Caco-2 (cell line): ENCODE data around the gene SELENON. TPM values are rescaled to one million over a fixed set of nuclear protein-coding genes. Genes with fewer than 3 reads are reported as not detected.

Experiments
- BruUV-seq: library from RNA; stranded (reverse); fragments of 400-500 nt; replicated peaks from 2 replicates; lab custom pipeline; 2021; lab: Mats Ljungman, UMichigan
- CTCF ChIA-PET: fragments of 300-600 bp; sonication (Branson Sonifier 250); formaldehyde crosslinking; loops from one replicate; lab custom pipeline; 2022; ENCODE audit warnings: antibody characterized with exemption; lab: Charles Lee
- POLR2A ChIA-PET: fragments of 300-600 bp; sonication (Branson Sonifier 250); formaldehyde crosslinking; loops from one replicate; lab custom pipeline; 2022; ENCODE audit warnings: antibody characterized with exemption; lab: Charles Lee
- DNase-seq, 2 experiments: peaks; one replicate each; pipeline versions ENCODE4 v3.0.0 to v3.0.0-alpha.2; 2020 to 2022
- H3K27me3 ChIP-seq: replicated peaks from 2 replicates; pipeline ENCODE4 v1.6.0; 2011; ENCODE audit warnings: low read length; ENCODE audit not compliant: control insufficient read depth, insufficient read depth
- H3K36me3 ChIP-seq: 2 replicates; pipeline ENCODE4 v1.5.1; 2011; ENCODE audit warnings: low read length; ENCODE audit not compliant: control insufficient read depth, insufficient read depth
- H3K4me1 ChIP-seq: fragments of 250-450 bp; sonication (Bioruptor Pico); 2 replicates; pipeline ENCODE4 v1.5.1; 2020; ENCODE audit warnings: mild to moderate bottlenecking
- H3K4me3 ChIP-seq: 2 replicates; pipeline ENCODE4 v1.5.1; 2011; ENCODE audit warnings: low read depth, mild to moderate bottlenecking, control low read depth, low read length
- H3K9me3 ChIP-seq: fragments of 250-450 bp; sonication (Bioruptor Pico); 2 replicates; pipeline ENCODE4 v1.5.1; 2020; ENCODE audit warnings: mild to moderate bottlenecking, moderate library complexity
- H3K27ac Mint-ChIP-seq: one replicate; pipeline ENCODE4 v1.8.0; 2022; ENCODE audit warnings: mixed read lengths; ENCODE audit not compliant: unreplicated experiment
- H3K27me3 Mint-ChIP-seq: one replicate; pipeline ENCODE4 v1.8.0; 2022; ENCODE audit warnings: mixed read lengths; ENCODE audit not compliant: insufficient read depth, unreplicated experiment
- H3K36me3 Mint-ChIP-seq: one replicate; pipeline ENCODE4 v1.8.0; 2022; ENCODE audit warnings: mild to moderate bottlenecking, mixed read lengths; ENCODE audit not compliant: insufficient read depth, unreplicated experiment
- H3K4me1 Mint-ChIP-seq: one replicate; pipeline ENCODE4 v1.8.0; 2022; ENCODE audit warnings: low read depth, mixed read lengths; ENCODE audit not compliant: unreplicated experiment
- H3K4me3 Mint-ChIP-seq: one replicate; pipeline ENCODE4 v1.8.0; 2022; ENCODE audit warnings: mild to moderate bottlenecking, moderate library complexity, mixed read lengths; ENCODE audit not compliant: unreplicated experiment
- H3K9me3 Mint-ChIP-seq: one replicate; pipeline ENCODE4 v1.8.0; 2022; ENCODE audit warnings: mixed read lengths; ENCODE audit not compliant: unreplicated experiment
- CTCF ChIP-seq, 2 experiments: fragments of 200-600 bp in 1 of 2; IDR thresholded peaks; 1 replicate in 1 of 2; 2 replicates in 1 of 2; pipeline versions ENCODE4 v1.5.1 to v1.8.0; 2011 to 2022; ENCODE audit warnings: antibody characterized with exemption in 1 of 2, control low read depth in 1 of 2, inconsistent platforms in 1 of 2, low read depth in 1 of 2, low read length in 1 of 2, mild to moderate bottlenecking in 1 of 2, moderate library complexity in 1 of 2; ENCODE audit not compliant: insufficient read depth in 1 of 2, severe bottlenecking in 1 of 2, unreplicated experiment in 1 of 2
- intact Hi-C: fragments of 100-400 bp; cut with micrococcal nuclease; formaldehyde crosslinking; loops from one replicate; pipeline ENCODE4 v1.10.0; 2022; ENCODE audit not compliant: unreplicated experiment
- total RNA-seq: library from RNA; stranded (reverse); gene quantifications from 2 replicates; pipeline ENCODE4 v1.2.3, GENCODE V29; 2022

Gene SELENON
- total RNA-seq, 1 experiment from 2014 or later = 58.3 TPM

DNA sequence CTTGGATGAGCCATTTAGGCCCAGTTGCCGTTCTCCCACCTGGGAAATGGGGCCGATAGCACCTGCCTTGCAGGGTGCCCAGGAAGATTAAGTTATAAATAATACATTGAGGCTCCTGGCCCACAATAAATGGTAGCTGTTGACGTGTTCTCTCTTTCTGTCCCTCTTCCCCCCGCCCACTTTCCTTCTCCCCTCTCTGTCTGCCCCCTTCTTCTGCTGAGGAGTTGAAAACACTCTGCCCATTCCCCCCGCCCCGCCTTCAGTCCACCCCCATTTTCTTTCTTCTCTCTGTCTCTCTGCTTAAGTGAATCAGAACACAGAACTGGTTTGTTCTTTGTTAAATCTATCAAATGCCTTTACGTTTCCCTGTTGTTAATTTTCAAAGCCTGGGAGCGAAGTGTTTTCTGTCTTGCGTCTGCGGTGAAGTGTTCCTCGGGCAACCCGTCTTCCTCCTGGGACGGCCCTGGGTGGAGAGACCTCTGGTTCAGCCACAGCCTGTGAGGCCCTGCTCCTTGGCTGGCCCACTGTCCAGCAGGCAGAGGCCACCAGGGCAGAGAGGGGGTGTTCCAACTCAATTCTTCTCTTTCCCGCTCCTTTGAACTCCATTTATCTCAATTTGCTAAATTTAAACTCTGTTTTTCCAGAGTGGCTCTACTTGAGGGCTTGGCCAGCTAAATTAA, 29.3 kb upstream of the SELENON start:
- BruUV-seq = no TSS peak
- H3K4me3 Mint-ChIP-seq = no peak overlapping the region
- no peaks in the 10 kb centered on the region for H3K9me3 ChIP-seq
- H3K4me1 ChIP-seq = peaks cover 54% of the 10 kb centered on the region
- peaks cover 8% of the 10 kb centered on the region for H3K36me3 Mint-ChIP-seq
- H3K27me3 Mint-ChIP-seq = no peaks in the 10 kb centered on the region
- intact Hi-C loops = no loop called here
- H3K36me3 ChIP-seq = no peaks in the 10 kb centered on the region
- no peak overlapping the region for H3K4me3 ChIP-seq
- no peak for TF ChIP-seq CTCF (IDR thresholded peaks at IDR 0.05; ENCODE audit: insufficient read depth in 1 of 2, low read depth in 1 of 2, low read length in 1 of 2, severe bottlenecking in 1 of 2, unreplicated experiment in 1 of 2)
- no peaks in the 10 kb centered on the region for H3K27me3 ChIP-seq
- no peaks in the 10 kb centered on the region for H3K9me3 Mint-ChIP-seq
- ChIA-PET POLR2A (no interaction called here), CTCF (no interaction called here)
- H3K4me1 Mint-ChIP-seq = peaks cover 48% of the 10 kb centered on the region
- DNase-seq = no peak
- peak overlapping the region; percentile 73 for H3K27ac Mint-ChIP-seq

DNA sequence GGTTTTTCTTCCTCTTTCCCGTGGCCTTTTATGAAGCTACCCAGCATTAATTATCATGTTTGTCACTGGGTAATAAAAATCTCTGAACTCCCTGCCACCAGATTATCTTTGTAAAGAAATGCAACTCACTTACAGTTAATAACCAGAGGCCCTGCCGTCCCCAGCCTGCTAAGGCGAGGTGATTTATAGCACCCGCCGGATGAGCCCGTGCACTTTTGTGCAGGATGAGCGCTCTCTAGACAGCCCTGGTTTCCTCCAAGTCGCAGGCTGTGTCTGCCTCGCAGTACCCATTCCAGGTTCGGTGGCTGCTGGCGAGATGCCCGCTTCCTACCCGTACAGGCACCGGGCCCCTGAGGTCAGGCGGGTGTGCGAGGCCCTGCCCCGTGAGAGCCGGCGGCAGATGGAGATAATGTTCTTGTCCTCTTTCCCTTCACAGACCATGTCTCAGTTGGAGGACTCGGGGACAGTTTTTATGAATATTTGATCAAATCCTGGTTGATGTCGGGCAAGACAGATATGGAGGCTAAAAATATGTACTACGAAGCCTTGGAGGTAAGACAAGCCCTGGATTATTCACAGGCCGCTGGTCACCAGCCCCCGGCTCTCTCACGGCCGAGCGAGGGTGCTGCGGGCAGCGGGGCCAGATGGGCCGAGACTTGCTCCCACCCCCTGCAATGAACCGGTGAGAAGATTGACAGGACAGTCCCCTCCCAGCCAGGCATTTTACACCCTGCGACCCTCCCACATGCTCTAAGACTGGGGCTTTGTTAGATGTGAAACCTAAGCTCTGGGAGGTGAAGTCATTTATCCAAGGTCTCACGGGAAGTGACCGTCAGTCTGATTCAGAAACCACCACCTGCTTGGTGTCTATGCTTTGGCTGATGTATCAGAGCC, 28.5 kb upstream of the SELENON start:
- POLR2A ChIA-PET = no interaction called here
- intact Hi-C loops = no loop called here
- H3K36me3 ChIP-seq = no peaks in the 10 kb centered on the region
- peak; percentile 35 to 70 for DNase-seq
- Mint-ChIP-seq H3K36me3 (peaks cover 8% of the 10 kb centered on the region), H3K9me3 (no peaks in the 10 kb centered on the region), H3K4me1 (peaks cover 48% of the 10 kb centered on the region), H3K27me3 (no peaks in the 10 kb centered on the region), H3K27ac (peak overlapping the region; percentile 73), H3K4me3 (no peak overlapping the region)
- no peak overlapping the region for H3K4me3 ChIP-seq
- H3K4me1 ChIP-seq = peaks cover 57% of the 10 kb centered on the region
- no peaks in the 10 kb centered on the region for H3K27me3 ChIP-seq
- BruUV-seq = no TSS peak
- no peaks in the 10 kb centered on the region for H3K9me3 ChIP-seq
- TF ChIP-seq CTCF (IDR thresholded peaks at IDR 0.05; ENCODE audit: insufficient read depth in 1 of 2, low read depth in 1 of 2, low read length in 1 of 2, severe bottlenecking in 1 of 2, unreplicated experiment in 1 of 2) = no peak
- CTCF ChIA-PET = interaction anchor here (0.5 kb wide), 1 partner anchor 29 kb away, joined by 3 read pairs; the partner anchor contains the start of gene SELENON

GRCh38 chr1:25772164-25772563, 27.8 kb upstream of the SELENON start:
- no peak for TF ChIP-seq CTCF (IDR thresholded peaks at IDR 0.05; ENCODE audit: insufficient read depth in 1 of 2, low read depth in 1 of 2, low read length in 1 of 2, severe bottlenecking in 1 of 2, unreplicated experiment in 1 of 2)
- no peaks in the 10 kb centered on the region for H3K36me3 ChIP-seq
- Mint-ChIP-seq H3K36me3 (peaks cover 8% of the 10 kb centered on the region), H3K27me3 (no peaks in the 10 kb centered on the region), H3K4me3 (no peak overlapping the region), H3K27ac (peak overlapping the region; percentile 73), H3K9me3 (no peaks in the 10 kb centered on the region), H3K4me1 (peaks cover 48% of the 10 kb centered on the region)
- intact Hi-C loops = no loop called here
- CTCF ChIA-PET = interaction anchor here (0.5 kb wide), 1 partner anchor 28 kb away, joined by 3 read pairs; the partner anchor contains the start of gene SELENON
- DNase-seq = no peak
- BruUV-seq = no TSS peak
- H3K4me3 ChIP-seq = no peak overlapping the region
- H3K4me1 ChIP-seq = peaks cover 57% of the 10 kb centered on the region
- POLR2A ChIA-PET = no interaction called here
- no peaks in the 10 kb centered on the region for H3K27me3 ChIP-seq
- H3K9me3 ChIP-seq = no peaks in the 10 kb centered on the region
